Loucy (cell line): ENCODE results near the gene MALAT1.

Experiments
- H2AFZ ChIP-seq: fragments of 200-600 bp; sonication (generic); 2 replicates; pipeline ENCODE4 v1.6.0; 2016; ENCODE audit warnings: antibody characterized with exemption, mild to moderate bottlenecking, low read length, moderate library complexity
- H3F3A ChIP-seq: fragments of 200-600 bp; 2 replicates; pipeline ENCODE4 v1.6.0; 2016; ENCODE audit warnings: antibody characterized with exemption, low read depth, mild to moderate bottlenecking
- H3K27me3 ChIP-seq: fragments of 200-600 bp; sonication (generic); 2 replicates; pipeline ENCODE4 v1.6.1; 2014; ENCODE audit warnings: low read length, mild to moderate bottlenecking; ENCODE audit not compliant: insufficient read depth, poor library complexity, severe bottlenecking
- H3K36me3 ChIP-seq: fragments of 200-600 bp; sonication (generic); 2 replicates; pipeline ENCODE4 v1.6.1; 2016; ENCODE audit warnings: low read length; ENCODE audit not compliant: insufficient read depth
- H3K4me1 ChIP-seq: fragments of 200-600 bp; sonication (generic); 2 replicates; pipeline ENCODE4 v1.5.1; 2014; ENCODE audit warnings: low read length, mild to moderate bottlenecking; ENCODE audit not compliant: insufficient read depth, poor library complexity, severe bottlenecking
- H3K4me2 ChIP-seq: fragments of 200-600 bp; sonication (generic); 2 replicates; pipeline ENCODE4 v1.6.0; 2014; ENCODE audit warnings: antibody characterized with exemption, low read length, low read depth, mild to moderate bottlenecking; ENCODE audit not compliant: poor library complexity, severe bottlenecking
- H3K4me3 ChIP-seq: fragments of 200-600 bp; sonication (generic); 2 replicates; pipeline ENCODE4 v1.5.1; 2014; ENCODE audit warnings: low read length, mild to moderate bottlenecking, mixed read lengths; ENCODE audit not compliant: poor library complexity, severe bottlenecking
- H3K79me2 ChIP-seq: fragments of 200-600 bp; sonication (generic); 2 replicates; pipeline ENCODE4 v1.6.1; 2014; ENCODE audit warnings: low read length; ENCODE audit not compliant: insufficient read depth
- H3K9ac ChIP-seq: fragments of 200-600 bp; sonication (generic); 2 replicates; pipeline ENCODE4 v1.6.0; 2014; ENCODE audit warnings: mild to moderate bottlenecking, low read depth, low read length, moderate library complexity; ENCODE audit not compliant: poor library complexity, severe bottlenecking
- H3K9me2 ChIP-seq: fragments of 200-600 bp; sonication (generic); replicated peaks from 2 replicates; pipeline ENCODE4 v1.6.1; 2016; ENCODE audit warnings: low read depth, low read length, mixed read lengths
- H3K9me3 ChIP-seq: fragments of 200-600 bp; sonication (generic); 2 replicates; pipeline ENCODE4 v1.6.1; 2014; ENCODE audit warnings: mild to moderate bottlenecking, antibody characterized with exemption, low read length, low read depth; ENCODE audit not compliant: insufficient read depth
- H4K20me1 ChIP-seq: fragments of 200-600 bp; sonication (generic); 2 replicates; pipeline ENCODE4 v1.6.0; 2014; ENCODE audit warnings: antibody characterized with exemption, low read length, mild to moderate bottlenecking; ENCODE audit not compliant: insufficient read depth, poor library complexity, severe bottlenecking
- EZH2phosphoT487 ChIP-seq: fragments of 200-600 bp; IDR thresholded peaks from 2 replicates; pipeline ENCODE4 v1.6.1; 2018; ENCODE audit warnings: antibody characterized with exemption, mild to moderate bottlenecking, moderate library complexity, borderline replicate concordance
- TF ChIP-seq, protein P1 (sequence below): fragments of 200-600 bp; sonication (generic); conservative IDR thresholded peaks from 2 replicates; pipeline ENCODE4 v1.5.1; 2014; ENCODE audit warnings: mild to moderate bottlenecking, antibody characterized with exemption, low read length

The MALAT1 gene

GRCh38 chr11:65536412-65537295, 37.8 kb downstream of the MALAT1 start:
- no peak for TF ChIP-seq EZH2phosphoT487
- TF ChIP-seq, protein P1, sequence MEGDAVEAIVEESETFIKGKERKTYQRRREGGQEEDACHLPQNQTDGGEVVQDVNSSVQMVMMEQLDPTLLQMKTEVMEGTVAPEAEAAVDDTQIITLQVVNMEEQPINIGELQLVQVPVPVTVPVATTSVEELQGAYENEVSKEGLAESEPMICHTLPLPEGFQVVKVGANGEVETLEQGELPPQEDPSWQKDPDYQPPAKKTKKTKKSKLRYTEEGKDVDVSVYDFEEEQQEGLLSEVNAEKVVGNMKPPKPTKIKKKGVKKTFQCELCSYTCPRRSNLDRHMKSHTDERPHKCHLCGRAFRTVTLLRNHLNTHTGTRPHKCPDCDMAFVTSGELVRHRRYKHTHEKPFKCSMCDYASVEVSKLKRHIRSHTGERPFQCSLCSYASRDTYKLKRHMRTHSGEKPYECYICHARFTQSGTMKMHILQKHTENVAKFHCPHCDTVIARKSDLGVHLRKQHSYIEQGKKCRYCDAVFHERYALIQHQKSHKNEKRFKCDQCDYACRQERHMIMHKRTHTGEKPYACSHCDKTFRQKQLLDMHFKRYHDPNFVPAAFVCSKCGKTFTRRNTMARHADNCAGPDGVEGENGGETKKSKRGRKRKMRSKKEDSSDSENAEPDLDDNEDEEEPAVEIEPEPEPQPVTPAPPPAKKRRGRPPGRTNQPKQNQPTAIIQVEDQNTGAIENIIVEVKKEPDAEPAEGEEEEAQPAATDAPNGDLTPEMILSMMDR = no peak
- Histone ChIP-seq H3K9ac (no peak overlapping the region), H3K79me2 (no peaks in the 10 kb centered on the region), H3K4me1 (peaks cover 11% of the 10 kb centered on the region), H3K9me2 (no peaks in the 10 kb centered on the region), H3K27me3 (no peaks in the 10 kb centered on the region), H4K20me1 (no peaks in the 10 kb centered on the region), H3K9me3 (no peaks in the 10 kb centered on the region), H2AFZ (no peak overlapping the region), H3K4me3 (no peak overlapping the region), H3F3A (no peaks in the 10 kb centered on the region), H3K4me2 (no peak overlapping the region), H3K36me3 (peaks cover 12% of the 10 kb centered on the region; the same call in 1 of the 2 replicates)

GRCh38 chr11:65537296-65537597, 38.4 kb downstream of the MALAT1 start:
- H3K79me2 ChIP-seq = no peaks in the 10 kb centered on the region
- H3K9me2 ChIP-seq = no peaks in the 10 kb centered on the region
- H3K4me3 ChIP-seq = no peak overlapping the region
- H3K4me1 ChIP-seq = peaks cover 15% of the 10 kb centered on the region
- TF ChIP-seq EZH2phosphoT487 = no peak
- TF ChIP-seq, protein P1 = no peak
- H3K9me3 ChIP-seq = no peaks in the 10 kb centered on the region
- no peak overlapping the region for H3K9ac ChIP-seq
- H3F3A ChIP-seq = 0 out of 2 replicates have a peak, but pooled peaks cover 3% of the 10 kb centered on the region
- no peak overlapping the region for H3K4me2 ChIP-seq
- no peaks in the 10 kb centered on the region for H3K27me3 ChIP-seq
- no peak overlapping the region for H2AFZ ChIP-seq
- H3K36me3 ChIP-seq = peaks cover 8% of the 10 kb centered on the region; the same call in 1 of the 2 replicates
- no peaks in the 10 kb centered on the region for H4K20me1 ChIP-seq

DNA sequence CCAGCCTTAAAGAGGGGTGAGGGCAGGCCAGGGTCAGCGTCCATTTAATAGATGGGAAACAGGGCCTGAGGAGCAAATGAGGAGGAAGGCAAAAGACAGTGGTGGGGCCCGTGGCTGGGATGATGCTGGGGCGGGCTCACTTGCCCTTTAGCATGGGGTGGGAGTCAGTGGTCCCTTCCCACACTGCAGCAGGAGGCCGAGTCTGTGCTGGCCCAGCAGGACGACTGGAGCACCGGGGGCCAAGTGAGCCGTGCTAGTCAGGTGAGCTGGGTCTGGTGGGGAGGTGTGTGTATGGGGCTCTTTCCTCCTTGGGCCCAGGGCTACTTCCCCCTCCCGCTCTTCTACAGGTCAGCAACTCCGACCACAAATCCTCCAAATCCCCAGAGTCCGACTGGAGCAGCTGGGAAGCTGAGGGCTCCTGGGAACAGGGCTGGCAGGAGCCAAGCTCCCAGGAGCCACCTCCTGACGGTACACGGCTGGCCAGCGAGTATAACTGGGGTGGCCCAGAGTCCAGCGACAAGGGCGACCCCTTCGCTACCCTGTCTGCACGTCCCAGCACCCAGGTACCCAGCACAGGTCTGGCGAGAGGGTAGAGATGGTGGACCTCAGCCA, 38.9 kb downstream of the MALAT1 start:
- H3K36me3 ChIP-seq = peaks cover 3% of the 10 kb centered on the region; the same call in 1 of the 2 replicates
- H3K9ac ChIP-seq = no peak overlapping the region
- no peak for TF ChIP-seq EZH2phosphoT487
- TF ChIP-seq, protein P1 = no peak
- peaks cover 15% of the 10 kb centered on the region for H3K4me1 ChIP-seq
- no peak overlapping the region for H2AFZ ChIP-seq
- 0 out of 2 replicates have a peak, but pooled peaks cover 3% of the 10 kb centered on the region for H3F3A ChIP-seq
- no peaks in the 10 kb centered on the region for H3K27me3 ChIP-seq
- H3K4me3 ChIP-seq = no peak overlapping the region
- no peaks in the 10 kb centered on the region for H3K79me2 ChIP-seq
- H3K9me2 ChIP-seq = no peaks in the 10 kb centered on the region
- no peaks in the 10 kb centered on the region for H4K20me1 ChIP-seq
- H3K4me2 ChIP-seq = no peak overlapping the region
- H3K9me3 ChIP-seq = no peaks in the 10 kb centered on the region
